Keratinocyte (primary cell): ENCODE results near the gene SLC38A8. TPM values are rescaled to one million over a fixed set of nuclear protein-coding genes. Genes with fewer than 3 reads are reported as not detected.

Source experiments
- DNase-seq: peaks from one replicate; pipeline ENCODE4 v3.0.0-alpha.2; 2011; ENCODE audit warnings: low read depth, missing footprints, low spot score
- FAIRE-seq: peaks from 2 replicates; lab custom pipeline; 2011; peaks lifted over from hg19 to GRCh38; lab: Jason Lieb, UNC
- H2AFZ ChIP-seq: 2 replicates; pipeline ENCODE4 v1.6.0; 2012; ENCODE audit warnings: low read length, control low read depth, inconsistent platforms; ENCODE audit not compliant: control insufficient read depth
- H3K27ac ChIP-seq: 2 replicates; pipeline ENCODE4 v1.5.1; 2011; ENCODE audit warnings: low read length; ENCODE audit not compliant: control insufficient read depth, insufficient read depth
- H3K27me3 ChIP-seq: 3 replicates; pipeline ENCODE4 v1.6.0; 2011; ENCODE audit warnings: low read length; ENCODE audit not compliant: control insufficient read depth, insufficient read depth; ENCODE audit errors: extremely low read depth
- H3K36me3 ChIP-seq, 2 experiments: 2 replicates in 1 of 2; 3 replicates in 1 of 2; pipeline ENCODE4 v1.5.1; 2011; ENCODE audit warnings: low read length in 2 of 2, mild to moderate bottlenecking in 1 of 2; ENCODE audit not compliant: control insufficient read depth in 2 of 2, insufficient read depth in 2 of 2; ENCODE audit errors: extremely low read depth in 1 of 2
- H3K4me1 ChIP-seq: 3 replicates; pipeline ENCODE4 v1.5.1; 2011; ENCODE audit warnings: low read length; ENCODE audit not compliant: control insufficient read depth, insufficient read depth; ENCODE audit errors: extremely low read depth
- H3K4me2 ChIP-seq: 3 replicates; pipeline ENCODE4 v1.6.0; 2011; ENCODE audit warnings: low read depth, low read length; ENCODE audit not compliant: control insufficient read depth, insufficient read depth; ENCODE audit errors: extremely low read depth
- H3K4me3 ChIP-seq, 3 experiments: fragments of 200-600 bp in 1 of 3; sonication (generic) in 1 of 3; 2 replicates in 2 of 3; 3 replicates in 1 of 3; pipeline ENCODE4 v1.5.1; 2011 to 2016; ENCODE audit warnings: low read length in 3 of 3, mild to moderate bottlenecking in 3 of 3, control low read depth in 2 of 3, inconsistent platforms in 1 of 3, low read depth in 1 of 3, mixed read lengths in 1 of 3, mixed run types in 1 of 3, moderate library complexity in 1 of 3; ENCODE audit not compliant: control insufficient read depth in 2 of 3, insufficient read depth in 2 of 3; ENCODE audit errors: extremely low read depth in 1 of 3
- H3K79me2 ChIP-seq: 2 replicates; pipeline ENCODE4 v1.6.0; 2012; ENCODE audit warnings: low read length; ENCODE audit not compliant: control insufficient read depth, insufficient read depth
- H3K9ac ChIP-seq: 3 replicates; pipeline ENCODE4 v1.6.0; 2011; ENCODE audit warnings: low read length; ENCODE audit not compliant: control insufficient read depth, insufficient read depth; ENCODE audit errors: extremely low read depth
- H3K9me1 ChIP-seq: 3 replicates; pipeline ENCODE4 v1.6.0; 2011; ENCODE audit warnings: low read length; ENCODE audit not compliant: control insufficient read depth, insufficient read depth; ENCODE audit errors: extremely low read depth
- H3K9me3 ChIP-seq: 2 replicates; pipeline ENCODE4 v1.5.1; 2012; ENCODE audit warnings: low read depth, low read length; ENCODE audit not compliant: control insufficient read depth
- H4K20me1 ChIP-seq: 3 replicates; pipeline ENCODE4 v1.6.0; 2011; ENCODE audit warnings: low read length; ENCODE audit not compliant: control insufficient read depth, insufficient read depth; ENCODE audit errors: extremely low read depth
- EZH2 ChIP-seq: IDR thresholded peaks from one replicate; pipeline ENCODE4 v1.6.1; 2012; ENCODE audit warnings: inconsistent platforms, mild to moderate bottlenecking, low read length, moderate library complexity
- dilution Hi-C: fragments of 300-500 bp; cut with MboI; formaldehyde crosslinking; loops from one replicate; pipeline ENCODE4 v1.7.0; 2020; ENCODE audit warnings: low sequenced_read_pairs; ENCODE audit not compliant: extremely low pct_ligation_motif_present
- polyA plus RNA-seq, 5 experiments: library from polyadenylated mRNA; depleted of rRNA in 3 of 5; stranded (reverse) in 3 of 5; stranded (forward) in 1 of 5; unstranded in 1 of 5; fragments of >200 nt; gene quantifications; 1 replicate in 1 of 5; 2 replicates in 3 of 5; 3 replicates in 1 of 5; pipeline versions ENCODE4 v1.2.1 to v1.2.3, GENCODE V29; 2011 to 2012; ENCODE audit warnings: missing spikeins in 2 of 5, low read depth in 1 of 5, low replicate concordance in 1 of 5
- TF ChIP-seq, protein P1 (sequence below), 3 experiments: IDR thresholded peaks in 1 of 3; conservative IDR thresholded peaks in 1 of 3; optimal IDR thresholded peaks in 1 of 3; 2 replicates in 2 of 3; 3 replicates in 1 of 3; pipeline versions ENCODE3 to v1.5.1; 2011; ENCODE audit warnings: low read length in 3 of 3, mild to moderate bottlenecking in 3 of 3, moderate library complexity in 2 of 3, control low read depth in 1 of 3, inconsistent platforms in 1 of 3; ENCODE audit not compliant: insufficient read depth in 2 of 3; ENCODE audit errors: extremely low read depth in 1 of 3

Gene SLC38A8
- polyA plus RNA-seq, 1 donor (not counting 4 experiments of a cell fraction or from before 2014, with no cell fraction given): not detected

DNA sequence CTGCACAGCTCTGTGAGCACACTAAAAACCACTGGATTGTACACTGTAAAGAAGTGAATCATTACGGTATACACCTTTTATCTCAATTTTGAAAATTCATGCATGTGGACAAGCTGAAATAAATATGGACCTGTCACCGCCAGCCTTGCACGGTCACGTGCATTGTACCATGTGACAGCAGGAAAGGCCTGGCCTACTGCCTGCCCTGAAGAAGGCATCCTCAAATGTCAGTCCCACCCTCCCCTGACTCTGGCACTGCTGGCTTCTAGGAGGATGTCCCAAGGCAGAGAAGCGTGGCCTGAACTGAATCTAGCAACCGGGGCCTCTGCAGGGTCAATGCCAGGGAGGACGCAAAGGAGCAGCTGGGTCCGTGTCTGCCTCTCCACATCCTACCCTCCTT, 34.6 kb downstream of the SLC38A8 start:
- Histone ChIP-seq H3K27ac (no peak overlapping the region), H3K9me3 (no peaks in the 10 kb centered on the region), H3K4me2 (no peak overlapping the region), H3K36me3 (no peaks in the 10 kb centered on the region), H4K20me1 (no peaks in the 10 kb centered on the region), H3K4me1 (no peaks in the 10 kb centered on the region), H3K27me3 (peaks cover 13% of the 10 kb centered on the region), H3K79me2 (no peaks in the 10 kb centered on the region), H2AFZ (no peak overlapping the region), H3K9ac (no peak overlapping the region), H3K4me3 (no peak overlapping the region), H3K9me1 (no peaks in the 10 kb centered on the region)
- no peak for TF ChIP-seq EZH2
- DNase-seq: no peak
- no peak for FAIRE-seq
- dilution Hi-C loops: no loop called here

DNA sequence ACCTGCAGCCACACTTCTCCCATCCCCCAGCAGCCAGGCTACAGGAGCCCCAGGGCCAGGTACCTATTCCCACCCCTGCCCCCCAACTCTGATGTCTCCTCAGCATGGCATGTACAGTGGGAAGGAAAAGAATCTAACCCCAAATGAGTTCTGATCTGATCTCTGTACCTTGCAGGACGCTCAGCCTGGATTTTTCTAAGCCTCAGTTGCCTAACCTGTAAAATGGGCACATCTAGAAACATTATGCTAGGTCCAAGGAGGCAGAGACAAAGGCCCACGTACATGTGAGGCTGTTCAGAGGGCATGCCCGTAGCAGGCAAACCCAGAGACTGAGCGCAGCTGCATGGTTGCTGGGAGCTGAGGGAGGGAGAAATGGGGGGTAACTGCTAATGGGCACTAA, 35.1 kb downstream of the SLC38A8 start:
- no peak overlapping the region for H3K9ac ChIP-seq
- H3K9me3 ChIP-seq: no peaks in the 10 kb centered on the region
- peaks cover 16% of the 10 kb centered on the region for H3K27me3 ChIP-seq
- TF ChIP-seq EZH2: no peak
- TF ChIP-seq, protein P1, sequence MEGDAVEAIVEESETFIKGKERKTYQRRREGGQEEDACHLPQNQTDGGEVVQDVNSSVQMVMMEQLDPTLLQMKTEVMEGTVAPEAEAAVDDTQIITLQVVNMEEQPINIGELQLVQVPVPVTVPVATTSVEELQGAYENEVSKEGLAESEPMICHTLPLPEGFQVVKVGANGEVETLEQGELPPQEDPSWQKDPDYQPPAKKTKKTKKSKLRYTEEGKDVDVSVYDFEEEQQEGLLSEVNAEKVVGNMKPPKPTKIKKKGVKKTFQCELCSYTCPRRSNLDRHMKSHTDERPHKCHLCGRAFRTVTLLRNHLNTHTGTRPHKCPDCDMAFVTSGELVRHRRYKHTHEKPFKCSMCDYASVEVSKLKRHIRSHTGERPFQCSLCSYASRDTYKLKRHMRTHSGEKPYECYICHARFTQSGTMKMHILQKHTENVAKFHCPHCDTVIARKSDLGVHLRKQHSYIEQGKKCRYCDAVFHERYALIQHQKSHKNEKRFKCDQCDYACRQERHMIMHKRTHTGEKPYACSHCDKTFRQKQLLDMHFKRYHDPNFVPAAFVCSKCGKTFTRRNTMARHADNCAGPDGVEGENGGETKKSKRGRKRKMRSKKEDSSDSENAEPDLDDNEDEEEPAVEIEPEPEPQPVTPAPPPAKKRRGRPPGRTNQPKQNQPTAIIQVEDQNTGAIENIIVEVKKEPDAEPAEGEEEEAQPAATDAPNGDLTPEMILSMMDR (optimal IDR thresholded peaks at IDR 0.05 in 1 of 3, IDR thresholded peaks at IDR 0.05 in 1 of 3, conservative IDR thresholded peaks at IDR 0.05 in 1 of 3; ENCODE audit: extremely low read depth in 1 of 3, insufficient read depth in 2 of 3, low read length in 3 of 3): no peak
- no peaks in the 10 kb centered on the region for H3K9me1 ChIP-seq
- no peaks in the 10 kb centered on the region for H4K20me1 ChIP-seq
- H3K4me2 ChIP-seq: no peak overlapping the region
- H3K79me2 ChIP-seq: no peaks in the 10 kb centered on the region
- H3K4me3 ChIP-seq: no peak overlapping the region
- no peaks in the 10 kb centered on the region for H3K36me3 ChIP-seq
- H3K4me1 ChIP-seq: no peaks in the 10 kb centered on the region
- no peak overlapping the region for H3K27ac ChIP-seq
- DNase-seq (no peak), FAIRE-seq (no peak)
- dilution Hi-C loops: no loop called here
- H2AFZ ChIP-seq: no peak overlapping the region

DNA sequence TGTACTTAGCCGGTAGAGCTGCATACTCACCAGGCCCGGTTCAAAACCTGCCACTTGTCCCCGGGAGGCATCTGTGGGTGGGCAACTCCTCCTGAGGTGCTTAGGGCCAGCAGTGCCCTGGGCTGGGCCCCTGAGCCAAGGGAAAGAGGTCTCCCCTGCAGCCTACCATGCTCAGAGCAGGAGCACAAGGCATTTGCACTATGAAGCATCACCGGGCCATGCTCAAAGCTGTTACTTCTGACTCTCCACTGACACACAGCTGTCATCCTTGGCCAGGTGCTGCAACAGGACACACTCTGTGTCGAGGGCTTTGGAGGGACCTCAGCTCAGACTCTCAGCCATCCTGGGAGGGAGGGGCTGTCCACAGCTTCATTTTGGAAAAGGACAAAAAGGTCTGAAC, 37.2 kb downstream of the SLC38A8 start:
- dilution Hi-C loops: no loop called here
- Histone ChIP-seq H3K4me2 (no peak overlapping the region), H3K4me3 (no peak overlapping the region), H3K9me3 (no peaks in the 10 kb centered on the region), H3K9ac (no peak overlapping the region), H3K27me3 (peaks cover 21% of the 10 kb centered on the region), H3K36me3 (no peaks in the 10 kb centered on the region), H2AFZ (no peak overlapping the region), H4K20me1 (no peaks in the 10 kb centered on the region), H3K4me1 (no peaks in the 10 kb centered on the region), H3K79me2 (no peaks in the 10 kb centered on the region), H3K9me1 (no peaks in the 10 kb centered on the region), H3K27ac (no peak overlapping the region)
- TF ChIP-seq EZH2: no peak
- TF ChIP-seq, protein P1 (optimal IDR thresholded peaks at IDR 0.05 in 1 of 3, IDR thresholded peaks at IDR 0.05 in 1 of 3, conservative IDR thresholded peaks at IDR 0.05 in 1 of 3; ENCODE audit: extremely low read depth in 1 of 3, insufficient read depth in 2 of 3, low read length in 3 of 3): no peak
- DNase-seq (no peak), FAIRE-seq (no peak)
